NCI-H2196 (cell line): ENCODE data around the gene MGAT5.

Experiments used
- DNase-seq: peaks from one replicate; lab custom pipeline; 2025; ENCODE audit not compliant: unreplicated experiment; lab: John Stamatoyannopoulos, UW

MGAT5 gene

GRCh38 chr2:134299334-134299733 lies 45.5 kb downstream of the MGAT5 start:
- DNase-seq: no peak

DNA sequence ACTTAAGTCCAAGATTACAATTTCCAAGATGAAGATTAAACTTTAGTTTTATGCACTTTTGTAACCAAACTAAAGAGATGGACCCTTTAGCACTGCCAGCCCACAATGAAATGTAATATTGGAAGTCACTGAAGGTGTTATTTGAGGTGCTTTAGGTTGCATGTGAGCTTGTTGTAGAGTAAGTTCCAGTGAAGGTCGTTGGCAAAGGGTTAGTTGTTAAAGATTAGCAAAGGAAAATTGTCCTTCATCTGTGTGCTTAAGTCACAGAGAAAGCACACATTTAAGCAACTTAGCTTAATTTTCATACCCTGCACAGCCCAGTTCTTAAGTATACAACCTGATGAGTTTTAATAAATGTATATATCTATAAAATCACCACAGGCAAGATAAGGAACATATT lies 46.7 kb downstream of the MGAT5 start:
- no peak for DNase-seq

DNA sequence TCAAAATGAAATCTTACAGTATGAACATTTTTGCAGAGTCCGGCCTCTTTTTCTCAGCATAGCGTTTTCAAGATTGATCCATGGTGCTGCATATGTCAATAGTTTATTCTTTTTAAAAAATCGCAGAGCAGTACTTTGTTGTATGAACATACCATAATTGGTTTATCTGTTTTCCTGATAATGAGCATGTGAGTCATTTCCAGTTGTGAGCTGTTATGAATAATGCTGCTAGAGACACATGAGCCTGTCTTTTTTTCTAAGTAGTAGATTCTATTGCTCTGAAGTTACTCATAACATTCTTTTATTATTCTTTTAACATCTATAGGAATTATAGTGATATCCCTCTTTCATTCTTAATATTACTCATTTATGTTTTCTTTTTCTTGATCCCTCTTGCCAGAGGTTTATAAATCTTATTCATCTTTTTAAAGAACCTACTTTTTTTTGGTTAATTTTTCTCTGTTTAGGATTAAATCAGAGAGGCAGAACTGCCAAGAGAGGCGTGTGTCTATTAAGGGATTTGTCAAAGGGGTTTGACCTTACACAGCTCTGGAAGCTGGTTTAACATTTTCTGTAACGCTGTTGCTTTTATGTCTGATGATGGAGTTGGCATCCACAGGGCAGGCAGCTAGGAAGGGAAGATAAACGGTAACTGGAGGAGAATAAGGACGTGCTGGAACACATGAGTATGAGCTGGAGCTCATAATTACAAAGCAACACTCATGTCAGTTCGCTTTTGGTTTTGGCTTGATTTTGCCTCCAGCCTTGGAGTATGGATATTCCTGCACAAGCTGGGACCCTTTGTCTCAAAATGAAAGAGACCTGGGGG lies 47.4 kb downstream of the MGAT5 start:
- no peak for DNase-seq

DNA sequence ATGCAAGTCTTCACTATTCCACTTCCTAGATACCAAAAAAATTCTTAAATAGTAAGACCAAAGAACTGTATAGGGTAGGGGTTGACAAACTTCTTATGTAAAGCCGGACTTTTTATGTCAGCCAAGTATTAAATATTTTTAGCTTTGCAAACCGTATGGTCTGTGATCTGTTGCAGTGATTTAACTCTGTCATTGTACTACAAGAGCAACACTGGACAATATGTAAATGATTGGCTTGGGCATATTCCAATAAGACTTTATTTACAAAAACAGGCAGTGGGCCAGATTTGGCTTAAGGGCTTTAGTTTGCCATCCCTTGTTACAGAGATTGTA lies 48.0 kb downstream of the MGAT5 start:
- no peak for DNase-seq

DNA sequence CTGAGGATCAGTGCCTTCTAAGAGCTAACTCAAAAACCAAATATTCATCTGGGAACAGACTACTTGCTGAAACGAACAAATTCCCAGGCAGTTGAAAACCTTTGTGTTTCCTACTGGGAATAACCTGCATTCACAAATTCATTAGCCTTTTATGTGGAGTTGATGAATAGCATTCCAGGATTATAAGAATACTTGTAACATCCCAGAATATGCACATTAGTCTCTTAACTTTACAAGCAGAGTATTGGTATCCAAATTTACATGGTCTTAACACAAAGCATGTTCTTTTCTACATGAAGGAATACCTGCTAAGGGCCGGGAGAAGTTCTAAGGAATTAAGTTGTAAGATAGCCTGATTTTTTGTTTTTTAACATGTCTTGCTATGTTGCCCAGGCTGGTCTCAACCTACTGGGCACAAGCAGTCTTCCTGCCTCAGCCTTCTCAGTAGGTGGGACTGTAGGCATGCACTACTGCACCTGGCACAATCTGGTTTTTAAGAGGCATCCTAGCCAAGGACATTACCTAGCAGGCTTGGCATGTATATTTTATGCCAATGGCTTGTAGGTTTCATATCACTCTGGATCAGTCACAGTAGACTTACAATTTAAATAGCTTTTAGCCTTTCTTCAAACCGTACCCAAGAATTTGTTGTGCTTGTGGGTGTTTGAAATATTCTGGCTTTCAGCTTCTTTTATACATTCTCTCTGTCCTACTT lies 50.7 kb downstream of the MGAT5 start:
- no peak for DNase-seq

- no peak for DNase-seq
Measured at GRCh38 chr2:134305109-134305491, 51.2 kb downstream of the MGAT5 start.

- no peak for DNase-seq
Measured at GRCh38 chr2:134306521-134306920, 52.6 kb downstream of the MGAT5 start.

DNA sequence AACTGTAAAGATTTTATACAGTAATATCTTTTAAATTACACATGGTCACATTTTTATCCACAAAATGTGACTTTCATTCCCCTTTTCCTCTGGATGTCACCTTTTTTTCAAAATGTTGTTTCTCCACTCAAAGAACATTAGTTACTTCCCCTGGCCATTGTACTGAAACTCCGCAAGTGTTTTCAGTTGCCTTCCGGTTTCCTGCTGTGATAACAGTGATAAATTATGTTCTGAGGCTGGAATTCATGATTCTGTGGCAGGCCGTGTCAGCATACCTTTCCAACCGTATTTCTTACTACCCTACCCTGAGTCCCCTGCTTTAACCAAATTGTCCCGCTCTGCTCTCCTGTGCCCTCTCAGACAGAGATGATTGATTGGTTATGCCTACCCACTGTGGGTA lies 53.5 kb downstream of the MGAT5 start:
- no peak for DNase-seq

GRCh38 chr2:134308474-134309385 lies 54.9 kb downstream of the MGAT5 start:
- DNase-seq: no peak

- DNase-seq: peak; percentile 52
Measured at GRCh38 chr2:134310107-134311079, 56.5 kb downstream of the MGAT5 start.

DNA sequence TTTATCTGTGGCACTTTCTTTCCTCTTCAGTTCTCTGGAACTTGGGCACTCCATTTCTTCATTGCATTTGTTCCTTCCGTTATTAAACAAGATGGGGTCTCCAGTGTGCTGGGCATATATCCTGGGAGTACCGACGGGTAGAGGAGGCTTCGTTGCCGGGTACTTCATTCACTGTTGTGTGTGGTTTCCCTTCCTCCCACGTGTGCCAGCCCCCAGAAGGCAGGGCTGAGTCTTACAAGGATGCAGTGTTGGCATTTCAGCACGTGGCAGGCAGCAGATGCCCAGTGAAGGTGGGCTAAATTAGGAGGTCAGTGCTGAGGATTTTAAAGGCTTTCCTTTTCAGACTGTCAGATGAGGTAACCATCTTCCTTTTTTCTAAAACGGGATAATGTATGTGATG lies 58.6 kb downstream of the MGAT5 start:
- no peak for DNase-seq

DNA sequence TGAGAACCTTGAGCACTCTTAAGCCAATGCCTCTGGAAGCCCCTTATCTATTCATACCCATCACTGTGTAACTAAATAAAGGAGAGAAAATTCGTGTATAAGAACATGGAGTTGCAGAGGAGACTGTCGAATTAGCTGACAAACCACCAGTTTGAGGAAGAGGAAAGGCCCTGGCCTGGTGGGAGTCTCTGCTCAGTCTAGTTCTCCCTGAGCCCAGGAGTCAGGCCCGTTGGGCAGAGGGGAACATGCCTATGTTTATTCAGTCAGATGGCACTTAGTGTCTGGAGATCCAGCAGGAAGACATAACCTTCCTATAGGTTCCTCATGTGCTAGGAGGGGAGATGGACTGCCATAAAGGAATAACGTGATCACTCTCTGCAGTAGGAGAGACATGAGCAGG lies 60.3 kb downstream of the MGAT5 start:
- no peak for DNase-seq

GRCh38 chr2:134314681-134315368 lies 61.0 kb downstream of the MGAT5 start:
- no peak for DNase-seq

- DNase-seq: no peak
Measured at GRCh38 chr2:134315471-134315870, 61.6 kb downstream of the MGAT5 start.

- no peak for DNase-seq
Measured at GRCh38 chr2:134319596-134320254, 65.9 kb downstream of the MGAT5 start.

DNA sequence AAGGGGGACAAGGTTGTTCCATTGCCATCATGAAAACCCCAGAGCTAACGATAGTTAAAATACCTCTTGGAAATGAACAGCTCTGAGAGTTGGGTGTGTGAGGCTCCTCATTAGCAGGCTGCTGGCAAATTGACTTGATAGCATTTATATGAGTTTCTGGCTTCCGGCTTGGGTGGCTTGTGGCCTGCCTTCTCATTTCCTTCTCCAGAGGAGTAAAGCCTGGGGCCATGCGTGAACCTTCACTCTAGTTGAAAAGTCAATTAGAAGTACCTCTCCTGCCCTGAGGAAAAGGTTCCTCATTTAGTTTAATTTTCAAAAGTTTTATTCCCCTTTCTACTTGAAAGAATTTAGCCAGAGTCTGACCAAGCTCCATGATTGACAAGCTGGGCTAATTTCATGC lies 67.1 kb downstream of the MGAT5 start:
- DNase-seq: no peak

GRCh38 chr2:134323777-134324176 lies 69.9 kb downstream of the MGAT5 start:
- DNase-seq: no peak

DNA sequence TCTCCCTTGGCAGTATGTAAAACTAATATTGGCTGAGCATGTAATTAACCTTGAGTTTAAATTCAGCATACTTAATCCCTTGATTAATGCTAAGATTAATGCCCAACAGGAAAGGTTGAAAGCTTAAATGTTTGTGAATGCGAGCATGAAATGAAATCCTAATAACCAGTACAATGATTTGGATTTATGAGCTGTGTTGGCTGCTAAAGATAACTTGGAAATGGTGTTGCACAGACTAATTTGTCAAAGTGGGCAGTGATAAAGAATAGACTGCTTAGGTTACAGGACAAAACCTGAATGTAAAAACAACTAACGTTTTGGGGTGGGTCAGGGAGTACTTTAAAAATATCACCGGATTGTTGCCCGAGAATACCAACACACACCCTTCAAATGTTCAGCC lies 70.6 kb downstream of the MGAT5 start:
- no peak for DNase-seq

DNA sequence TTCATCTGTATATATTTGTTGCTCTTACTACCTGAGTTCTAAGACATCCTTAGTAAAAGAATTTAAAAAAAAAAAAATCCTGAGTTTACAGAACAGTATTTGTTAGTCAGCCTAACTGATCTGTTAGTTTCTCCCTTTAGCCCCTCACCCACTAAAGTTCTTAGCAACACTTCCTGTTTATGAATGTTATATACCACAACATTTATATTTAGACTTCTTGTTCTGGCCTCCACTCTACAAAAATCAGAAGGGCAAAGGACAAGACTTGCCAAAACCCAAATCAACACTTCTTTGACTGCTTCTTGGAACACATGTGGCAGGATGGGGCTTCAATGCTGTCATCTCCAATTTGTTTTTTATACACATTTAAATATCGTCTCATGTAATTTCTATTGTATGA lies 71.1 kb downstream of the MGAT5 start:
- DNase-seq: no peak
